ENCODE results near the gene RGS7BP. TPM values are rescaled to one million over a fixed set of nuclear protein-coding genes. Genes with fewer than 3 reads are reported as not detected.
A peak's percentile ranks its signal among the peaks of the same experiment; 100 is the strongest.
"Not testable (repeated sequence)": the region's sequence is repeated elsewhere in the genome, so short reads cannot be mapped to it uniquely, and the experiment has no call there.

RGS7BP gene
- total RNA-seq, 1 experiment from 2014 or later: 1.4 TPM

GRCh38 chr5:64518793-64519192, 13.0 kb downstream of the RGS7BP start:
- no peak for DNase-seq
- Histone ChIP-seq H3K27me3 (ENCODE audit: control insufficient read depth, insufficient read depth, low read length) (no peaks in the 10 kb centered on the region), H3K36me3 (replicated peaks; ENCODE audit: control insufficient read depth, insufficient read depth, low read length) (no peaks in the 10 kb centered on the region)

GRCh38 chr5:64519263-64519662, 13.4 kb downstream of the RGS7BP start:
- DNase-seq: no peak
- Histone ChIP-seq H3K36me3 (replicated peaks; ENCODE audit: control insufficient read depth, insufficient read depth, low read length) (no peaks in the 10 kb centered on the region), H3K4me3 (ENCODE audit: insufficient read depth, low read depth, low read length) (no peak overlapping the region), H3K27me3 (ENCODE audit: control insufficient read depth, insufficient read depth, low read length) (no peaks in the 10 kb centered on the region)

More at GRCh38 chr5:64518793-64519192, 13.0 kb downstream of the RGS7BP start:
- H3K4me3 ChIP-seq (ENCODE audit: insufficient read depth, low read depth, low read length): no peak overlapping the region

- no peaks in the 10 kb centered on the region for H3K27me3 ChIP-seq (ENCODE audit: control insufficient read depth, insufficient read depth, low read length)
Observed at GRCh38 chr5:64526734-64527439, 21.1 kb downstream of the RGS7BP start.

GRCh38 chr5:64530076-64530475, 24.3 kb downstream of the RGS7BP start:
- DNase-seq: no peak
- Histone ChIP-seq H3K36me3 (replicated peaks; ENCODE audit: control insufficient read depth, insufficient read depth, low read length) (no peaks in the 10 kb centered on the region), H3K4me3 (ENCODE audit: insufficient read depth, low read depth, low read length) (no peak overlapping the region), H3K27me3 (ENCODE audit: control insufficient read depth, insufficient read depth, low read length) (no peaks in the 10 kb centered on the region)

More at GRCh38 chr5:64526734-64527439, 21.1 kb downstream of the RGS7BP start:
- Histone ChIP-seq H3K4me3 (ENCODE audit: insufficient read depth, low read depth, low read length) (no peak overlapping the region), H3K36me3 (replicated peaks; ENCODE audit: control insufficient read depth, insufficient read depth, low read length) (no peaks in the 10 kb centered on the region)
- no peak for DNase-seq

- Histone ChIP-seq H3K36me3 (replicated peaks; ENCODE audit: control insufficient read depth, insufficient read depth, low read length) (no peaks in the 10 kb centered on the region), H3K4me3 (ENCODE audit: insufficient read depth, low read depth, low read length) (no peak overlapping the region), H3K27me3 (ENCODE audit: control insufficient read depth, insufficient read depth, low read length) (no peaks in the 10 kb centered on the region)
- DNase-seq: no peak
Observed at GRCh38 chr5:64532212-64532611, 26.4 kb downstream of the RGS7BP start.

GRCh38 chr5:64532657-64533056, 26.8 kb downstream of the RGS7BP start:
- H3K4me3 ChIP-seq (ENCODE audit: insufficient read depth, low read depth, low read length): no peak overlapping the region
- no peaks in the 10 kb centered on the region for H3K36me3 ChIP-seq (replicated peaks; ENCODE audit: control insufficient read depth, insufficient read depth, low read length)
- no peaks in the 10 kb centered on the region for H3K27me3 ChIP-seq (ENCODE audit: control insufficient read depth, insufficient read depth, low read length)
- peak; percentile 4 for DNase-seq

DNA sequence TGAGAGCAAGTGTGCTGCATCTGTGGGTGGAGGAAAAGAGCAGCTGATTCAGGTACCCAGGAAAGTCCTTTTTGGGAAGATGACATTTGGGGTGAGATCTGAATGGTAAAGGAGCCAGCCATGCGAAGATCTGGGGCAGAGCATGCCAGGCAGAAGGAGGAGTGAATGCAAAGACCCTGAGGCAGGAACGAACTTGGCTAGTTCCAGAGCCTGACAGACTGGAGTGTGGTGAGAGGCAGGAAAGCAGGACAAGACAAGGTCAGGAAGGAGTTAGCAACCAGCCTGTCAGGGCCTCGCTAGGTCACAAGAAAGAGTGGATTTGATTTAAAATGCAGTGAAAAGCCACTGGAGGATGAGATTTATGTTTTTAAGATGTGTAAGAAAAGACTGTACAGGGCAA, 28.2 kb downstream of the RGS7BP start:
- Histone ChIP-seq H3K4me3 (ENCODE audit: insufficient read depth, low read depth, low read length) (no peak overlapping the region), H3K36me3 (replicated peaks; ENCODE audit: control insufficient read depth, insufficient read depth, low read length) (no peaks in the 10 kb centered on the region), H3K27me3 (ENCODE audit: control insufficient read depth, insufficient read depth, low read length) (no peaks in the 10 kb centered on the region)
- DNase-seq: no peak

GRCh38 chr5:64557911-64558310, 52.1 kb downstream of the RGS7BP start:
- DNase-seq: no peak
- Histone ChIP-seq H3K36me3 (replicated peaks; ENCODE audit: control insufficient read depth, insufficient read depth, low read length) (no peaks in the 10 kb centered on the region), H3K27me3 (ENCODE audit: control insufficient read depth, insufficient read depth, low read length) (no peaks in the 10 kb centered on the region), H3K4me3 (ENCODE audit: insufficient read depth, low read depth, low read length) (no peak overlapping the region)

GRCh38 chr5:64558641-64559040, 52.8 kb downstream of the RGS7BP start:
- DNase-seq; H3K27me3 ChIP-seq (ENCODE audit: control insufficient read depth, insufficient read depth, low read length); H3K4me3 ChIP-seq (ENCODE audit: insufficient read depth, low read depth, low read length); H3K36me3 ChIP-seq (replicated peaks; ENCODE audit: control insufficient read depth, insufficient read depth, low read length): not testable (repeated sequence)

DNA sequence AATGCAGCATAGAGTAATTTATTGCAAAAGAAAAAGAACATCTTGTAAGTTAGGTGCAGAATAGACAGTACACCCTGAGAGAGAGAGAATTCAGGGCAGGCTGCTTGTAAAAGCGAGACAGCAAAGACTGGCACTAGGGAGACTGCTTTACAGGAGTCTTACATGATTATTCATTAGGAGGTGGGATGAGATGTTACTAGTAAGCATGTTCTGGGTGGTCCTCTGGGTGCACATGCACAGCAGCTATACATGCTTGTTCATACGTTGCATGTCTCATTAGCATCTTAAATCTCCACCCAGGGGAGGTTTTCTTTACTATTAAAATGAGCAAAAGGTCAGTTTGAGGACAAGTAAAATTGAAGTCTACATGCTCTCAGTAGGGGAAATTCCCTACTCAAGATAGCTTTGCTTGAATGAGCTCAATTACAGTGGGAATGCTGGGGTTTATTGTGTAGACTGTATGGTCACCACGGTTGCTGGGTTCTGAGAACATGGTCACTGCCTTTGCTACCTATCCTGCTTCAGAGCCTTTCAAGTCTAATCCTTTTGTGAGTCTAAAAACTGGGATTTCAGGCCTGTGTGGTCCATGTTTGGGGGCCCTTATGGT, 60.6 kb downstream of the RGS7BP start:
- Histone ChIP-seq H3K4me3 (ENCODE audit: insufficient read depth, low read depth, low read length) (no peak overlapping the region), H3K36me3 (replicated peaks; ENCODE audit: control insufficient read depth, insufficient read depth, low read length) (no peaks in the 10 kb centered on the region), H3K27me3 (ENCODE audit: control insufficient read depth, insufficient read depth, low read length) (no peaks in the 10 kb centered on the region)
- no peak for DNase-seq

GRCh38 chr5:64569858-64570257, 64.0 kb downstream of the RGS7BP start:
- DNase-seq: no peak
- no peak overlapping the region for H3K4me3 ChIP-seq (ENCODE audit: insufficient read depth, low read depth, low read length)
- no peaks in the 10 kb centered on the region for H3K36me3 ChIP-seq (replicated peaks; ENCODE audit: control insufficient read depth, insufficient read depth, low read length)
- no peaks in the 10 kb centered on the region for H3K27me3 ChIP-seq (ENCODE audit: control insufficient read depth, insufficient read depth, low read length)

DNA sequence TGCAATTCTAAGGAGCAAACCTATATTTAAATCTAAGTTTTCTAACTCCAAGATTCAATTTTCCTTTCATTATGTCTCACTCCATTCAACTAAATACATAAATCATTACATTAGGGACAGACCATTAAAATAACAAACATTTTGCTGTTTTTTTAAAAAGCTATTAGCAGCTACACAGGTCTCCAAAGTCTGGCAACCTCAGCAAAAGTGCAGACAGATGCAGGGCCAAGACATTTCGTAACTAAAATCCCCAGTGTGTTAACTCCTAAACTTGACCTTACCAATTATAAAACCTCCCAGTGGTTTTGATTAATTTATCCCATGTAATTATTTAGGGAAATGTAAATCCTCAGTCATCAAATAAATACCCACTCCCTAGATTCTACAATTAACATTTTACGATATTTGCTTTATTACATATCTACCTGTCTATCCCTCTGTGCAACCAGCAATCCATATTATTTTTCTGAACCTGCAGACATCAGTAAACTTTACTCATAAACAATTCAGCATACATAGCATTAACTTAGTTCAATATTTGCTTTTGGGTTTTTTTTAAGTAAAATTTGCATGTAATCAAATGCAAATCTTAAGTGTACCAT, 64.7 kb downstream of the RGS7BP start:
- Histone ChIP-seq H3K36me3 (replicated peaks; ENCODE audit: control insufficient read depth, insufficient read depth, low read length) (no peaks in the 10 kb centered on the region), H3K4me3 (ENCODE audit: insufficient read depth, low read depth, low read length) (no peak overlapping the region), H3K27me3 (ENCODE audit: control insufficient read depth, insufficient read depth, low read length) (no peaks in the 10 kb centered on the region)
- DNase-seq: no peak

DNA sequence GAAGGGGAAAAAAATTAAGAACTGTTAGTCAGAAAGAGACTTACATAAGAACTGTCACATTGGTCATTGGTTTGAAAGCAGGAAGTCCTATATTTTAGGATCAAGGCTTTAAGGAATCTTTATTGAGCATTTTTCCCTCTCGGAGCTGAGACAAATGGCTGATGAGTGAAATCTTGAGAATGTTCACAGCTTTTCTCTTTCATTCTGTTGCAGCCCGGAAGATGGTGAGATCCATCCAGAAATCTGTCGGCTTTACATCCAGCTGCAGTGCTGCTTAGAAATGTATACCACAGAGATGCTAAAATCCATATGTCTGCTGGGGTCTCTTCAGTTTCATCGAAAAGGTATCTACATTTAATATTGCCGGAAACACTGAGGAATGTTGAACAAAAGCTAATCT, 69.7 kb downstream of the RGS7BP start:
- Histone ChIP-seq H3K27me3 (ENCODE audit: control insufficient read depth, insufficient read depth, low read length) (no peaks in the 10 kb centered on the region), H3K4me3 (ENCODE audit: insufficient read depth, low read depth, low read length) (no peak overlapping the region), H3K36me3 (replicated peaks; ENCODE audit: control insufficient read depth, insufficient read depth, low read length) (no peaks in the 10 kb centered on the region)
- DNase-seq: no peak

DNA sequence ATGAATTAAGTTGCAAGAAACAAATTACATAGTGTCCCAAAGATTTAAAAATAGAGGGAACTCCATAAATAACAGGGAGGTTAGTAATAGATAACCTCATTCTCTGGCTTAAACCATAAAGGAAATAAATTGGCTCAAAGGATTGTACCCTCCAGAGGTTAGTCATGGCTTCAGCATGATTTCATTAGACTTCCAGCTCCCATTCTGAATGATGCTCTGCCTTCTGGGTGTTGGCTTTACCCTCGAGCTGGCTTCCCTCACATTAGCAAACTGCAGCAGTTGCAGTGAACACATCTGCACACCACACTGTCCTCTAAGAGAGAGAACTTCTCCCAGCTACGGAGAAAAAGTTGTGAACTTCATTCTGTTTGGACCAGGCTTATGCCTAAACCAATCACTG, 70.4 kb downstream of the RGS7BP start:
- no peak overlapping the region for H3K4me3 ChIP-seq (ENCODE audit: insufficient read depth, low read depth, low read length)
- DNase-seq: no peak

DNA sequence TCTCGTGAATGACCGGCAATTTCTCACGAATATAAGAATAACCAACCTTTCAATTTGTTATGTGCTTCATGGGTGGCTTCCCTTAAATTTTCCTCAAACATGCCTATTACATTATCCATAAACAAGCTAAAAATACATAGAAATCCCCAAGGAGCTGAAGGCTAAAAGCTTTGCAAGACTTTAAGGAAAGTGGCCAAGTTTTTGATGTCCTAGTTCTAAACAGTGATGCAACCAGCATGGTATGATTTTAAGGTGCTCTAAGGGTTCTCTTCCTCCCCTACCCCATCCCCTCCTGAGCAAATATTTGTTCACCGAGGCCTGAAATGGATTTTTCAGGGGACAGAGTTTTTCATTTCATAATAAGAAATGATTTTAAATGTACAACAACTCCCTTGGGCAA, 79.8 kb downstream of the RGS7BP start:
- Histone ChIP-seq H3K36me3 (replicated peaks; ENCODE audit: control insufficient read depth, insufficient read depth, low read length) (no peaks in the 10 kb centered on the region), H3K27me3 (ENCODE audit: control insufficient read depth, insufficient read depth, low read length) (no peaks in the 10 kb centered on the region), H3K4me3 (ENCODE audit: insufficient read depth, low read depth, low read length) (no peak overlapping the region)
- no peak for DNase-seq

More for the DNA sequence above, 70.4 kb downstream of the RGS7BP start:
- H3K36me3 ChIP-seq (replicated peaks; ENCODE audit: control insufficient read depth, insufficient read depth, low read length): no peaks in the 10 kb centered on the region
- H3K27me3 ChIP-seq (ENCODE audit: control insufficient read depth, insufficient read depth, low read length): no peaks in the 10 kb centered on the region

Data from H7 (cell line).